ENCODE results near the gene AMOTL2. TPM values are rescaled to one million over a fixed set of nuclear protein-coding genes. Genes with fewer than 3 reads are reported as not detected.

The AMOTL2 gene
- total RNA-seq, 1 experiment from 2014 or later: 30.9 TPM

- H2BK20ac ChIP-seq (ENCODE audit: low read depth, low read length, poor library complexity, severe bottlenecking): no peak overlapping the region
- H3K79me1 ChIP-seq (ENCODE audit: insufficient read depth, low read depth, low read length, poor library complexity, severe bottlenecking): no peaks in the 10 kb centered on the region
- no peak overlapping the region for H3T11ph ChIP-seq (ENCODE audit: low read length)
- Mint-ChIP-seq H3K36me3 (ENCODE audit: insufficient read depth in 1 of 3, low read depth in 3 of 3) (peaks cover 63 to 90% (median 89%) of the 10 kb centered on the region in 3 experiments), H3K4me3 (no peak overlapping the region), H3K27me3 (ENCODE audit: low read depth) (no peaks in the 10 kb centered on the region), H3K9me3 (no peaks in the 10 kb centered on the region), H3K27ac (peak overlapping the region; percentile 68 to 88 (median 83)), H3K4me1 (peaks cover 27 to 32% of the 10 kb centered on the region in 2 experiments)
- no peak overlapping the region for H4K91ac ChIP-seq (ENCODE audit: insufficient read length, low read depth, low read length)
- no peak overlapping the region for H2AK5ac ChIP-seq (ENCODE audit: insufficient read length, low read length)
- H3K79me2 ChIP-seq (ENCODE audit: insufficient read depth, low read length): no peaks in the 10 kb centered on the region
- H2BK15ac ChIP-seq (ENCODE audit: low read depth, low read length): no peak overlapping the region
- DNase-seq: peak; percentile 73
- WGBS (ENCODE audit: extremely low coverage, insufficient read length, low lambda C conversion rate): no CpG with 5 or more reads among the region's 10 CpGs
- H3K14ac ChIP-seq (ENCODE audit: insufficient read depth, low read length): no peak overlapping the region
- no peak overlapping the region for H3K4me2 ChIP-seq (ENCODE audit: insufficient read depth, insufficient read length, low read length)
- no peak overlapping the region for H2BK5ac ChIP-seq (ENCODE audit: insufficient read length, low read length)
- H2BK12ac ChIP-seq (ENCODE audit: insufficient read length, low read depth, low read length): no peak overlapping the region
- no peak overlapping the region for H4K5ac ChIP-seq (ENCODE audit: insufficient read length, low read depth, low read length)
- no peaks in the 10 kb centered on the region for H4K20me1 ChIP-seq (ENCODE audit: control insufficient read depth, insufficient read depth, insufficient read length)
- H3K4ac ChIP-seq (ENCODE audit: low read depth, low read length): no peak overlapping the region
- H2BK120ac ChIP-seq (ENCODE audit: low read depth, low read length, poor library complexity, severe bottlenecking): no peak overlapping the region
- H3K23ac ChIP-seq (ENCODE audit: insufficient read length, low read depth, low read length): no peak overlapping the region
- peak overlapping the region; percentile 3 for H3K27ac ChIP-seq (ENCODE audit: insufficient read length, low read depth, low read length)
- H4K8ac ChIP-seq (replicated peaks; ENCODE audit: insufficient read length, low read depth, low read length): no peak overlapping the region
- no peaks in the 10 kb centered on the region for H3K27me3 ChIP-seq (ENCODE audit: insufficient read depth, low read length)
- peaks cover 5% of the 10 kb centered on the region; the same call in 1 of the 2 replicates for H3K4me1 ChIP-seq (ENCODE audit: insufficient read depth, low read length)
- H3K23me2 ChIP-seq (ENCODE audit: insufficient read length, low read depth, low read length, poor library complexity, severe bottlenecking): no peaks in the 10 kb centered on the region
- H2AFZ ChIP-seq (ENCODE audit: low read length): no peak overlapping the region
- no peak overlapping the region for H3K18ac ChIP-seq (ENCODE audit: insufficient read length, low read depth, low read length)
- no peaks in the 10 kb centered on the region for H3K9me3 ChIP-seq (ENCODE audit: control insufficient read depth, low read depth, low read length)
- peak; percentile 58 for TF ChIP-seq CTCF (conservative IDR thresholded peaks at IDR 0.05)
- no peak overlapping the region for H3K9ac ChIP-seq (ENCODE audit: extremely low read depth, insufficient read length, low read length)
- H3K56ac ChIP-seq (ENCODE audit: insufficient read length, low read depth, low read length): no peak overlapping the region
Observed at GRCh38 chr3:134357914-134358811, 16.1 kb downstream of the AMOTL2 start.

All from H9 (cell line).